IMR-90 (cell line): Measurements from ENCODE around the gene ALAD. TPM values are rescaled to one million over a fixed set of nuclear protein-coding genes. Genes with fewer than 3 reads are reported as not detected.

Experiments
- ATAC-seq: fragments of 200-7000 bp; cut with Tn5 transposase; 2 replicates; pipeline ENCODE4 v1.9.1; 2020; ENCODE audit warnings: low read depth, mild to moderate bottlenecking, moderate library complexity
- BruUV-seq: library from RNA; stranded (reverse); fragments of 400-500 nt; replicated peaks from 2 replicates; lab custom pipeline; 2021; lab: Mats Ljungman, UMichigan
- CTCF ChIA-PET: fragments of 300-600 bp; formaldehyde crosslinking; extraction: SDS; loops from one replicate; lab custom pipeline; 2021; ENCODE audit warnings: antibody characterized with exemption; lab: Yijun Ruan, JAX
- POLR2A ChIA-PET: fragments of 300-600 bp; sonication (Branson Sonifier 250); formaldehyde crosslinking; loops from one replicate; lab custom pipeline; 2022; ENCODE audit warnings: antibody characterized with exemption; ENCODE audit not compliant: unreplicated experiment; lab: Charles Lee
- DNase-seq: peaks from one replicate; pipeline ENCODE4 v3.0.0; 2013
- H2AFZ ChIP-seq: replicated peaks from 2 replicates; pipeline ENCODE3; 2013; ENCODE audit warnings: low read length, mild to moderate bottlenecking; ENCODE audit not compliant: poor library complexity
- H2AK5ac ChIP-seq: 2 replicates; pipeline ENCODE4 v1.6.1; 2013; ENCODE audit warnings: low read depth, low read length, inconsistent platforms
- H2AK9ac ChIP-seq: replicated peaks from 2 replicates; pipeline ENCODE3; 2013; ENCODE audit warnings: mild to moderate bottlenecking, low read depth, low read length, moderate library complexity; ENCODE audit not compliant: poor library complexity
- H2BK120ac ChIP-seq: 2 replicates; pipeline ENCODE4 v1.6.1; 2013; ENCODE audit warnings: low read depth, low read length, inconsistent platforms
- H2BK15ac ChIP-seq: 3 replicates; pipeline ENCODE4 v1.6.1; 2013; ENCODE audit warnings: low read depth, low read length, inconsistent platforms
- H2BK20ac ChIP-seq: 2 replicates; pipeline ENCODE4 v1.6.1; 2013; ENCODE audit warnings: low read depth, mild to moderate bottlenecking, inconsistent platforms, low read length, moderate library complexity
- H2BK5ac ChIP-seq: 2 replicates; pipeline ENCODE4 v1.6.1; 2013; ENCODE audit warnings: mild to moderate bottlenecking, low read depth, low read length, inconsistent platforms; ENCODE audit not compliant: poor library complexity, severe bottlenecking
- H3K14ac ChIP-seq: replicated peaks from 2 replicates; pipeline ENCODE4 v1.6.1; 2013; ENCODE audit warnings: low read depth, low read length, inconsistent platforms
- H3K18ac ChIP-seq: 2 replicates; pipeline ENCODE4 v1.6.1; 2013; ENCODE audit warnings: low read depth, low read length, control low read depth
- H3K23ac ChIP-seq: 2 replicates; pipeline ENCODE4 v1.6.1; 2013; ENCODE audit warnings: low read depth, low read length, inconsistent platforms
- H3K27ac ChIP-seq: 2 replicates; pipeline ENCODE4 v1.5.1; 2013; ENCODE audit warnings: mild to moderate bottlenecking, control low read depth, low read length; ENCODE audit not compliant: insufficient read depth
- H3K27me3 ChIP-seq: 2 replicates; pipeline ENCODE4 v1.6.1; 2013; ENCODE audit warnings: low read length; ENCODE audit not compliant: control insufficient read depth, insufficient read depth
- H3K36me3 ChIP-seq: 2 replicates; pipeline ENCODE4 v1.6.1; 2013; ENCODE audit warnings: low read length, mixed read lengths; ENCODE audit not compliant: control insufficient read depth, insufficient read depth
- H3K4ac ChIP-seq: 2 replicates; pipeline ENCODE4 v1.6.1; 2013; ENCODE audit warnings: low read depth, low read length, inconsistent platforms
- H3K4me1 ChIP-seq: 2 replicates; pipeline ENCODE4 v1.6.1; 2013; ENCODE audit warnings: low read length, mixed read lengths; ENCODE audit not compliant: control insufficient read depth, insufficient read depth
- H3K4me2 ChIP-seq: 2 replicates; pipeline ENCODE4 v1.6.1; 2013; ENCODE audit warnings: low read depth, mild to moderate bottlenecking, control low read depth, low read length, moderate library complexity
- H3K4me3 ChIP-seq: 2 replicates; pipeline ENCODE4 v1.5.1; 2013; ENCODE audit warnings: low read depth, mild to moderate bottlenecking, control low read depth, low read length, moderate library complexity; ENCODE audit not compliant: insufficient read depth
- H3K56ac ChIP-seq: 2 replicates; pipeline ENCODE4 v1.6.1; 2013; ENCODE audit warnings: low read length, inconsistent platforms; ENCODE audit not compliant: insufficient read depth; ENCODE audit errors: extremely low read depth
- H3K79me1 ChIP-seq, 2 experiments: 2 replicates each; pipeline ENCODE4 v1.6.1; 2013; ENCODE audit warnings: low read length in 2 of 2, inconsistent platforms in 1 of 2, low read depth in 1 of 2
- H3K9ac ChIP-seq: 2 replicates; pipeline ENCODE4 v1.6.1; 2013; ENCODE audit warnings: low read depth, low read length, control low read depth
- H3K9me1 ChIP-seq: 2 replicates; pipeline ENCODE4 v1.6.1; 2013; ENCODE audit warnings: low read length, inconsistent platforms; ENCODE audit not compliant: insufficient read depth
- H3K9me3 ChIP-seq: 2 replicates; pipeline ENCODE4 v1.6.1; 2013; ENCODE audit warnings: low read length; ENCODE audit not compliant: control insufficient read depth, insufficient read depth
- H4K20me1 ChIP-seq: 2 replicates; pipeline ENCODE4 v1.6.1; 2013; ENCODE audit warnings: low read length, inconsistent platforms; ENCODE audit not compliant: insufficient read depth
- H4K5ac ChIP-seq: 2 replicates; pipeline ENCODE4 v1.6.1; 2013; ENCODE audit warnings: mild to moderate bottlenecking, low read depth, low read length, control low read depth
- H4K8ac ChIP-seq, 2 experiments: 2 replicates each; pipeline ENCODE4 v1.6.1; 2013; ENCODE audit warnings: low read depth in 2 of 2, low read length in 2 of 2, control low read depth in 1 of 2, inconsistent platforms in 1 of 2
- H4K91ac ChIP-seq: 2 replicates; pipeline ENCODE4 v1.6.1; 2013; ENCODE audit warnings: low read depth, low read length, inconsistent platforms; ENCODE audit not compliant: insufficient read depth
- CHD1 ChIP-seq: IDR thresholded peaks from 2 replicates; pipeline ENCODE4 v1.6.1; 2012; ENCODE audit warnings: low read depth, low read length, improper control_type of control experiment
- ELK1 ChIP-seq: fragments of 150-350 bp; IDR thresholded peaks from 2 replicates; pipeline ENCODE4 v1.6.1; 2016; ENCODE audit warnings: low read depth, mild to moderate bottlenecking, low read length, moderate library complexity, borderline replicate concordance
- FOS ChIP-seq: fragments of 150-350 bp; IDR thresholded peaks from 2 replicates; pipeline ENCODE4 v1.6.1; 2016; ENCODE audit warnings: low read depth, low read length
- MAZ ChIP-seq: IDR thresholded peaks from 2 replicates; pipeline ENCODE4 v1.6.1; 2012; ENCODE audit warnings: low read depth, mild to moderate bottlenecking, low read length, improper control_type of control experiment, moderate library complexity, borderline replicate concordance
- POLR2A ChIP-seq: IDR thresholded peaks from 2 replicates; pipeline ENCODE4 v1.6.1; 2012; ENCODE audit warnings: mild to moderate bottlenecking, low read depth, low read length
- USF2 ChIP-seq: fragments of 150-350 bp; IDR thresholded peaks from 2 replicates; pipeline ENCODE4 v1.6.1; 2017; ENCODE audit warnings: mild to moderate bottlenecking, antibody characterized with exemption, low read length, low read depth
- WGBS, 2 experiments: methylation state at CpG; one replicate each; pipeline versions ENCODE4 v1.1.5 to v1.1.7; 2013; ENCODE audit warnings: missing lambda C conversion rate in 2 of 2; ENCODE audit not compliant: insufficient read length in 1 of 2; ENCODE audit errors: extremely low coverage in 2 of 2; 5-methylcytosine and 5-hydroxymethylcytosine counted together
- dilution Hi-C: fragments of 300-500 bp; cut with HindIII; formaldehyde crosslinking; loops from one replicate; pipeline ENCODE4 v1.14.3; 2018; ENCODE audit warnings: low sequenced_read_pairs; ENCODE audit not compliant: unreplicated experiment
- in situ Hi-C: fragments of 300-500 bp; cut with MboI; formaldehyde crosslinking; loops from 3 replicates; pipeline ENCODE4 v1.14.3; 2019; ENCODE audit warnings: low sequenced_read_pairs, inconsistent platforms, mixed read lengths
- intact Hi-C: fragments of 100-400 bp; cut with micrococcal nuclease; formaldehyde crosslinking; loops from 2 replicates; pipeline ENCODE4 v1.10.0; 2022
- polyA plus RNA-seq, 3 experiments: library from polyadenylated mRNA; depleted of rRNA; stranded (reverse); fragments of >200 nt; gene quantifications; 2 replicates each; pipeline ENCODE4 v1.2.3, GENCODE V29; 2012; ENCODE audit warnings: low replicate concordance in 1 of 3
- total RNA-seq: library from RNA; depleted of rRNA; stranded (reverse); fragments of >200 nt; gene quantifications from 2 replicates; pipeline ENCODE4 v1.2.3, GENCODE V29; 2012

Gene ALAD
- total and polyA plus RNA-seq, 2 of the 4 experiments (the other 2 are of a cell fraction): 11.1 to 15.6 TPM

GRCh38 chr9:113376634-113377567 lies 24.2 kb downstream of the ALAD start, which contains the start of gene HDHD3:
HDHD3 (minus strand) TSS chr9:113376986; CDS start chr9:113374354, 2,632 bp downstream.
- Histone ChIP-seq H3K79me1 (peaks cover 0 to 8% of the 10 kb centered on the region in 2 experiments; a peak in 1 of 4 replicates), H2AK5ac (no peak within 1 kb of the TSS), H3K4me1 (peaks cover 2% of the 10 kb centered on the region; the same call in 1 of the 2 replicates), H3K14ac (0 out of 2 replicates have a peak within 1 kb of the TSS, but pooled peaks have one; percentile 52), H2AFZ (peak within 1 kb of the TSS; percentile 100), H3K9me3 (no peaks in the 10 kb centered on the region), H3K9me1 (no peaks in the 10 kb centered on the region), H4K5ac (peak within 1 kb of the TSS; percentile 57; the same call in 1 of the 2 replicates), H4K20me1 (no peaks in the 10 kb centered on the region), H2BK20ac (no peak within 1 kb of the TSS), H3K9ac (peak within 1 kb of the TSS; percentile 65), H2AK9ac (peak within 1 kb of the TSS; percentile 90), H3K4ac (peak within 1 kb of the TSS; percentile 47), H3K4me3 (peak within 1 kb of the TSS; percentile 75), H2BK120ac (no peak within 1 kb of the TSS), H3K4me2 (peak within 1 kb of the TSS; percentile 92), H3K23ac (peak within 1 kb of the TSS; percentile 59; the same call in 1 of the 2 replicates), H3K56ac (no peak within 1 kb of the TSS; the same call in 1 of the 2 replicates), H3K27me3 (no peaks in the 10 kb centered on the region; the same call in 1 of the 2 replicates), H3K18ac (no peak within 1 kb of the TSS; the same call in 1 of the 2 replicates), H2BK5ac (no peak within 1 kb of the TSS), H4K91ac (peak within 1 kb of the TSS; percentile 51; the same call in 1 of the 2 replicates), H3K36me3 (peaks cover 12% of the 10 kb centered on the region; the same call in 1 of the 2 replicates), H2BK15ac (no peak within 1 kb of the TSS), H4K8ac (peak within 1 kb of the TSS; percentile 73 to 83; a peak in 3 of 4 replicates), H3K27ac (no peak within 1 kb of the TSS; the same call in 1 of the 2 replicates)
- CTCF ChIA-PET: interaction anchor here (0.7 kb wide), 1 partner anchor 278 kb away, joined by 5 read pairs; no protein-coding TSS in a partner anchor
- no peak for TF ChIP-seq POLR2A
- TF ChIP-seq CHD1: no peak
- no peak; the same call in 1 of the 2 replicates for TF ChIP-seq MAZ
- TF ChIP-seq FOS: no peak
- TF ChIP-seq USF2: no peak
- TF ChIP-seq ELK1: no peak
- in situ Hi-C loops (no loop called here), intact Hi-C loops (no loop called here), dilution Hi-C loops (no loop called here)
- ATAC-seq (peak; percentile 99), DNase-seq (peak; percentile 58)
- POLR2A ChIA-PET: interaction anchor here (0.6 kb wide), 1 partner anchor 524 kb away, joined by 3 read pairs; no protein-coding TSS in a partner anchor
- WGBS, 2 experiments: 0% methylated on average over 8 of the region's 74 CpGs; no CpG with 5 or more reads in 1 of the 2 experiments
- BruUV-seq: no TSS peak
